ENCODE data around the gene NAA38. TPM values are rescaled to one million over a fixed set of nuclear protein-coding genes. Genes with fewer than 3 reads are reported as not detected.

NAA38 gene
- total RNA-seq, 1 experiment from 2014 or later, result 103 TPM

- POLR2A ChIA-PET, result no interaction called here
- H3K4me1 ChIP-seq (ENCODE audit: control insufficient read depth in 1 of 2, insufficient read depth in 2 of 2, low read length in 2 of 2), result no peaks in the 10 kb centered on the region
- no peaks in the 10 kb centered on the region for H3K36me3 ChIP-seq (ENCODE audit: control insufficient read depth in 1 of 2, insufficient read depth in 2 of 2, low read length in 2 of 2)
- no peak overlapping the region for H3K4me3 ChIP-seq (replicated peaks in 1 of 2; ENCODE audit: low read depth in 1 of 2, low read length in 2 of 2)
- no peak overlapping the region for H3K4me2 ChIP-seq (ENCODE audit: low read length)
- DNase-seq (ENCODE audit: low read depth, low spot score), result no peak
- intact Hi-C loops (cut with micrococcal nuclease), result no loop called here
- no peak for ATAC-seq
- TF ChIP-seq ATF3 (IDR thresholded peaks at IDR 0.05), result no peak
- no peak overlapping the region for H2AFZ ChIP-seq (ENCODE audit: low read depth, low read length, poor library complexity, severe bottlenecking)
- H3K9me3 ChIP-seq (ENCODE audit: control insufficient read depth in 1 of 2, insufficient read depth in 1 of 2, low read depth in 1 of 2, low read length in 2 of 2), result no peaks in the 10 kb centered on the region
- RAD21 ChIA-PET (ENCODE audit: low non-redundant PET in 1 of 2, low total read pairs in 2 of 2, uncharacterized antibody in 2 of 2, unreplicated experiment in 2 of 2), result no interaction called here
- H4K20me1 ChIP-seq (ENCODE audit: insufficient read depth), result no peaks in the 10 kb centered on the region
- H3K9ac ChIP-seq (ENCODE audit: low read length), result no peak overlapping the region
- no peaks in the 10 kb centered on the region for H3K79me2 ChIP-seq (ENCODE audit: insufficient read depth, low read length)
- H3K9me2 ChIP-seq (ENCODE audit: insufficient read depth), result no peaks in the 10 kb centered on the region
- no TSS peak for BruUV-seq (replicated peaks)
- CTCF ChIA-PET, result interaction anchor here (1.0 kb wide), 1 partner anchor 16 kb away, joined by 3 read pairs; no protein-coding TSS in a partner anchor
- H3K27ac ChIP-seq (ENCODE audit: low read depth, low read length), result no peak overlapping the region
- no peaks in the 10 kb centered on the region for H3K27me3 ChIP-seq (ENCODE audit: insufficient read depth, low read length)
Observed at GRCh38 chr17:7818746-7819645, 38.4 kb downstream of the NAA38 start.

- ChIA-PET CTCF (interaction anchor here (1.0 kb wide), 1 partner anchor 17 kb away, joined by 3 read pairs; no protein-coding TSS in a partner anchor), POLR2A (no interaction called here), RAD21 (ENCODE audit: low non-redundant PET in 1 of 2, low total read pairs in 2 of 2, uncharacterized antibody in 2 of 2, unreplicated experiment in 2 of 2) (no interaction called here)
- Histone ChIP-seq H3K27me3 (ENCODE audit: insufficient read depth, low read length) (no peaks in the 10 kb centered on the region), H3K9ac (ENCODE audit: low read length) (no peak overlapping the region), H3K4me1 (ENCODE audit: control insufficient read depth in 1 of 2, insufficient read depth in 2 of 2, low read length in 2 of 2) (no peaks in the 10 kb centered on the region), H3K36me3 (ENCODE audit: control insufficient read depth in 1 of 2, insufficient read depth in 2 of 2, low read length in 2 of 2) (no peaks in the 10 kb centered on the region), H3K4me2 (ENCODE audit: low read length) (no peak overlapping the region), H3K4me3 (replicated peaks in 1 of 2; ENCODE audit: low read depth in 1 of 2, low read length in 2 of 2) (no peak overlapping the region), H3K9me2 (ENCODE audit: insufficient read depth) (no peaks in the 10 kb centered on the region), H3K9me3 (ENCODE audit: control insufficient read depth in 1 of 2, insufficient read depth in 1 of 2, low read depth in 1 of 2, low read length in 2 of 2) (no peaks in the 10 kb centered on the region), H2AFZ (ENCODE audit: low read depth, low read length, poor library complexity, severe bottlenecking) (no peak overlapping the region), H4K20me1 (ENCODE audit: insufficient read depth) (no peaks in the 10 kb centered on the region), H3K27ac (ENCODE audit: low read depth, low read length) (no peak overlapping the region), H3K79me2 (ENCODE audit: insufficient read depth, low read length) (no peaks in the 10 kb centered on the region)
- TF ChIP-seq EZH2phosphoT487 (IDR thresholded peaks at IDR 0.05; ENCODE audit: borderline replicate concordance) (no peak), POLR2AphosphoS5 (IDR thresholded peaks at IDR 0.05; ENCODE audit: low read depth, low read length) (no peak), ZBTB33 (IDR thresholded peaks at IDR 0.05; ENCODE audit: extremely low read depth, insufficient replicate concordance, low read length) (no peak), REST (IDR thresholded peaks at IDR 0.05; ENCODE audit: low read depth) (no peak), JUND (IDR thresholded peaks at IDR 0.05) (no peak), POLR2A (IDR thresholded peaks at IDR 0.05; ENCODE audit: borderline replicate concordance, extremely low read depth, insufficient read depth, insufficient read length) (no peak), ATF3 (IDR thresholded peaks at IDR 0.05) (no peak)
- BruUV-seq (replicated peaks), result no TSS peak
- ATAC-seq, result no peak
- intact Hi-C loops (cut with micrococcal nuclease), result no loop called here
- DNase-seq (ENCODE audit: low read depth, low spot score), result no peak
Observed at GRCh38 chr17:7818026-7818425, 39.3 kb downstream of the NAA38 start.

Data from HCT116 (cell line).